GM18519 (cell line): Measurements from ENCODE around the gene UNC93A.
"Not testable (repeated sequence)": the region's sequence is repeated elsewhere in the genome, so short reads cannot be mapped to it uniquely, and the experiment has no call there.

Source experiments
- ATAC-seq: cut with Tn5 transposase; IDR thresholded peaks from one replicate; pipeline ENCODE4 v1.9.1; 2021; ENCODE audit warnings: mild to moderate bottlenecking, moderate library complexity; ENCODE audit not compliant: unreplicated experiment, low FRiP score

The UNC93A gene

GRCh38 chr6:167270499-167271311, 20.4 kb upstream of the UNC93A start:
- ATAC-seq: no peak

- ATAC-seq: no peak
These were observed 19.0 kb upstream of the UNC93A start for GRCh38 chr6:167272151-167272550.

DNA sequence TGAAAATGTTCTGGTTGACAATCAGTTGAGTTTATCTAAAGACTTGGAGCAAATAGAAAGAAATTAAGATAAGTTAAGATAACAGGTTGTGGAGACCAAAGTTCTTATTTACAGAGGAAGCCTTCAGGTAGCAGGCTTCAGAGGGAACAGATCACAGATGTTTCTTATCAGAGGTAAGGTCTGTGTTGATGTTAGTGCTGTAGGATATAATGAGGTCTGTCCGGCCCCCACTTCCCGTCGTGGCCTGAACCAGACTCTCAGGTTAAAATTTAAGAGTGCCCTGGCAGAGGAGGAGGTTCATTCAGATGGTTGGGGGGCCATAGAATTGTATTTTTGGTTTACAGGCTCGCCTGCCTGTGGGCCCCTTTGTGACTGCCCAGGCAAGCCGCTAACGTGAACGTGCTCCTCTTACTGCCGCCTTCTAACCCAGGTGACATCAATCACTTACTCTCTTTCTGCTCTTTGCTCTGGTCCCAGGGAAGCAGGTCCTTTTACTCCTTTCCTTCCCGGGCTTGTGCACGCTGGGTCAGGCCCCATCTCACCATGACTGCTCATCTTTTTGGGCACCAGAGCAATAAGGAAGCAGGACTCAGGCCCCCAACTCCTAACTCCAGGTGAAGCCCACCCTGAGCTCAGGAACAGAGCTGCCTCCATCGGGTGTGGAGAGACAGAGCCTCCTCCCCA, 18.3 kb upstream of the UNC93A start:
- no peak for ATAC-seq

GRCh38 chr6:167274270-167274669, 16.8 kb upstream of the UNC93A start:
- ATAC-seq: no peak

- ATAC-seq: no peak
These were observed 16.1 kb upstream of the UNC93A start for GRCh38 chr6:167275001-167275400.

GRCh38 chr6:167275436-167275835, 15.7 kb upstream of the UNC93A start:
- ATAC-seq: no peak

GRCh38 chr6:167276772-167277533, 14.2 kb upstream of the UNC93A start:
- ATAC-seq: no peak

DNA sequence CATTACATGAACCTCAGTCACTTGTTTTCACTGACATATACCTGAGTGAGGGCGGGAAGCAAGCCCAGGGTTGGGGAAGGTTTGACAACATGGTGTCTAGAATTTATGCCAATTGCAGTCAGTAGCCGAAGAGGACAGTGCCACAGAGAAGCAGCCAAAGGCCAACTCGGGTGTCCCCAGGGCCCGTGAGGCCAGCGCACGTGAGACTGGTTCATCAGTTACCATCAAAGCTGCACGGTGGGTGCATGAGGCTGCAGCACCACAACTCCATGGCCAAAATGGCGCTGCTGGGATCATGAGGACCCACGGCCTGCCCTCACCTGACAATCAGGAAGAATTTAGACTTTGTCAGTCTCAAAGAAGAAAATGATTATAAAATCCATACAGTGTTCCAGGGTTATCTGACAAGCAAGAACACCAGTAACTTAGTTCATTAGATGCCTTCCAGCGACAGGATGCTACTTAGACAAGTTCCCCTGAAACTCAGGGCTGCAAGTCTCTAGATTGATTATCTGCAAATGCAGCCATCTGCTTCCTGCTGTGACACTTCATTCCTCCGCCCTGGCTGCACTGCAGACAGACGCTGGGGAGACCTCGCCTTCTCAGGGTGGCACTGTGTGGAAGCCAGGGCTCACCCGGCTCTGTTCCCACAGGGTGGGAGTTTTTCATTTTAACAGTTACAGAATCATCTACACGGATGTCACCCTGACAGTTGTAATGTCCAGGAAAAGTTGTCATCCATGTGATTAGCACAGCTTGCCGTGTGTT, 12.8 kb upstream of the UNC93A start:
- not testable (repeated sequence) for ATAC-seq

GRCh38 chr6:167279766-167280446, 11.2 kb upstream of the UNC93A start:
- ATAC-seq: no peak

- not testable (repeated sequence) for ATAC-seq
These were observed 10.6 kb upstream of the UNC93A start for GRCh38 chr6:167280466-167280865.

DNA sequence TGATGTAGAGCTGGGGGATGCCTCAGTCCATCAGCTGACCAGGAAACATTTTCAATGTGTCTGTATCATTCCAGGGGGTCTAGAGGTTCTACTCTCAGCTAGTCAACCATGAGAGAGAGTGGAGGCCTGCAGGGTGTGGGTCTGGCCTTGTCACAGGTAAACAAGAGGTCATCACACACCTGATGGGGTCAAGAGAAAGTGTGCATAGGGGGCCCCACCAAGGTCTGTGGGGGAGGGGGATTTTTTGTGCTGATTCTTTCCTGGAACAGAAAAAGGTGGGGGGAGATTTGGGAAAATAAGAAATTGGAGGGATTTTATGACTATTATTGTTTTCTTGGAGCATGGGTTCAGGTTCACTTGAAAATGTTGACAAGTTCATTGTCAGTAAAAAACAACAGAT, 8.9 kb upstream of the UNC93A start:
- ATAC-seq: no peak

DNA sequence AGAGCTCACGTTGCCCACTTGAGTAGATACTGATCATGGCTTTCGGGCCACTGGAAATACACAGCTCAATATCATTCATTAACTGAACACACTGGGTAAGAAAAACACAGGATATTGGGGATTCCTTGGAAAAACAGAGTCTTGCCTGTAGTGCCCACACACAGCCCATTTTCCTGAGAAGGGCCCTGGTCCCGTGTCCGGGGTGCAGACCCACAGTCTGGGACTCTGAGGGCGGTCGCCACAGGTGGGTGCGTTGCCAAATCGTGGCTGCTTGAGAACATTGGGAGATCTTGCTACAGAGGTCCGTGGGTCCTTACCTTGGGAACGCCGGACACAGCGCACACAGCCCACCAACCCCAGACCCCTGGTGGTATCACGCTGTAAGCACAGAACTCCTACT, 6.5 kb upstream of the UNC93A start:
- not testable (repeated sequence) for ATAC-seq

GRCh38 chr6:167285077-167285770, 5.9 kb upstream of the UNC93A start:
- ATAC-seq: no peak

- ATAC-seq: no peak
These were observed 3.5 kb upstream of the UNC93A start for GRCh38 chr6:167287513-167288048.

DNA sequence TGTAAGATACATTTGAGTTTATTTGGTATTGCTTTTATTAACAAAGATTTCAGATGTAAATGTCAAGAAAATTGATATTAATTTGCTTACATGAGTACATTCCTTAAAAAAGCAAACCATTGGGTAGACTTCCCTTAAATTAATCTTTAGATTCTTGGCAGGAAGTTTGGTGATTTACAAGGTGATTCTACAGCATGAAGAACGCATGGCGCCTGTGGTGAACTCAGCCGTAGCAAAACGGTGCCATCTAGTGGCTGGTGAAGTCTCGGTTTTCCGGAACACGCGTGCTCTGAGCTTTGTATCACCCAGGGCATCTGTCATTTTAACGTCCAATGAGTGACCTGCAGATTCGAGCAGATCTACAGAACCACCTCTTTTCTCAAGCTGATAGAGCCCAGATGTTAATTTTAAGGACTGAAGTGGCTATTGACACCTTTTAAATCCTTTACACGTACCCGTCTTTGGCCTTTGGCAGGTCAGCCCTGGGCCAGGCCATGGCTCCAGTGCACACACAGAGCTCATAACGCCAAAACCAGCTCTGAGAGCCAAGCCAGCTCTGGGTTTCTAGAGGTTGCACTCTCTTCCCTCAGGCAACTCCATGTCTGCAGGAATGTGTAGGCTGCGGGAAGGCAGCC, 2.4 kb upstream of the UNC93A start:
- peak; percentile 55 for ATAC-seq

- not testable (repeated sequence) for ATAC-seq
These were observed 1.8 kb upstream of the UNC93A start for GRCh38 chr6:167289291-167289690.

DNA sequence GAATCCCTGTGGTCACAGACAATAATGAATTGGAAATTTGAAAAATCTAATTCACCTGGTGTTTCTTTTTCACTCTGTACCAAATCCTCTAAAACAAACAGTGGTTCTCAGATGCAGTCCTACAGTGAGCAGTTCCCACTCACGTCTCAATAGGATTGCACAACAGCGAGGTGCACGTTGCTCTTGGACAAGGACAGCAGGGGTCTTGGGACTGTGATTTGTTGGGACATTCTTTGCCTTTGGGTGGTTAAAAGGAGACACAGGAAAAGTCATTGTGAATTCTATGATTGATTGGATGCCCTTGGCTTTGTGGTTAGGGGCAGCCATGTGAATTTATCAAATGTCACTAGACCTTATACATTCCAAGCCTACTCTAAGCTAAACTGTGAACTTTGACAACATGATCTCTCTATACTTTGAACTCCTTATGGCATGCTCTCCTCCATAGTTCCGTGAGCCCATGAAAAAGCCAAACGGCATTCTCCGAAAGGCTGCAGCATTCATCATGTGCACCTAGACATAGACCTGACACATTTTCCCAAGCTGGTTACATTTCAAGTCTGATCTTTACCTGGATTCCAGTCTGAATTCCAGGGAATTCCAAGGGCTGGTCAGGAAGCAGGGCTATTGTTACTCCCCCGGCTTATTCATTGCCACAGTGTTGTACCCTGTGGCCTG, 647 bp downstream of the UNC93A start:
- no peak for ATAC-seq
